GM12878 (cell line): ENCODE measurements around the gene TMEM45B. TPM values are rescaled to one million over a fixed set of nuclear protein-coding genes. Genes with fewer than 3 reads are reported as not detected.

Experiments used
- ATF7 ChIP-seq: fragments of 450-650 bp; IDR thresholded peaks from 2 replicates; pipeline ENCODE4 v1.6.1; 2016; ENCODE audit warnings: low read depth, mild to moderate bottlenecking
- CEBPZ ChIP-seq: fragments of 150-350 bp; IDR thresholded peaks from 2 replicates; pipeline ENCODE4 v1.6.1; 2016; ENCODE audit warnings: low read depth, low read length
- GABPA ChIP-seq: IDR thresholded peaks from 2 replicates; pipeline ENCODE4 v1.6.1; 2014; ENCODE audit warnings: antibody characterized with exemption, low read depth, mild to moderate bottlenecking, inconsistent platforms
- IRF5 ChIP-seq: fragments of 450-650 bp; IDR thresholded peaks from 2 replicates; pipeline ENCODE4 v1.6.1; 2017; ENCODE audit warnings: borderline replicate concordance
- KLF5 ChIP-seq: fragments of 450-650 bp; IDR thresholded peaks from 2 replicates; pipeline ENCODE4 v1.6.1; 2014; ENCODE audit warnings: mild to moderate bottlenecking; ENCODE audit not compliant: partially characterized antibody
- NRF1 ChIP-seq: conservative IDR thresholded peaks from 2 replicates; pipeline ENCODE4 v1.6.1; 2011; ENCODE audit warnings: mild to moderate bottlenecking, low read depth, low read length, improper control_type of control experiment
- RBBP5 ChIP-seq: fragments of 200-600 bp; sonication (generic); conservative IDR thresholded peaks from 2 replicates; pipeline ENCODE4 v1.6.1; 2016
- SREBF1 ChIP-seq: IDR thresholded peaks from 2 replicates; pipeline ENCODE4 v1.6.1; 2012; ENCODE audit warnings: mild to moderate bottlenecking, low read length
- TCF3 ChIP-seq: IDR thresholded peaks from 2 replicates; pipeline ENCODE4 v1.6.1; 2012; ENCODE audit warnings: low read depth, mild to moderate bottlenecking, low read length, borderline replicate concordance; ENCODE audit not compliant: insufficient read depth
- WRNIP1 ChIP-seq: IDR thresholded peaks from 2 replicates; pipeline ENCODE4 v1.6.1; 2011; ENCODE audit warnings: low read depth, low read length, improper control_type of control experiment, borderline replicate concordance
- polyA plus RNA-seq, 11 experiments: library from polyadenylated mRNA; depleted of rRNA in 4 of 11; unstranded in 6 of 11; stranded (reverse) in 5 of 11; fragments of >200 nt; fragmentation: Nextera tagmentation in 4 of 11; fragmentation: Illumina TruSeq in 1 of 11; extraction: Ambion mirVana in 4 of 11; extraction: Trizol in 1 of 11; gene quantifications; 1 replicate in 1 of 11; 2 replicates in 10 of 11; pipeline versions ENCODE4 v1.2.1 to v1.2.3, GENCODE V29; 2011 to 2016; ENCODE audit warnings: inconsistent platforms in 2 of 11, missing spikeins in 2 of 11, low read depth in 1 of 11
- total RNA-seq, 4 experiments: library from RNA; depleted of rRNA in 3 of 4; stranded (reverse); fragments of >200 nt in 3 of 4; fragmentation: Illumina TruSeq in 1 of 4; extraction: Trizol in 1 of 4; gene quantifications; 2 replicates each; pipeline versions ENCODE4 v1.2.1 to v1.2.3, GENCODE V29; 2013 to 2021

TMEM45B gene
- total and polyA plus RNA-seq, 10 of the 15 experiments (the other 5 are each of a cell fraction or from before 2014, with no cell fraction given) = 0.05 to 0.13 TPM; not detected in 8

DNA sequence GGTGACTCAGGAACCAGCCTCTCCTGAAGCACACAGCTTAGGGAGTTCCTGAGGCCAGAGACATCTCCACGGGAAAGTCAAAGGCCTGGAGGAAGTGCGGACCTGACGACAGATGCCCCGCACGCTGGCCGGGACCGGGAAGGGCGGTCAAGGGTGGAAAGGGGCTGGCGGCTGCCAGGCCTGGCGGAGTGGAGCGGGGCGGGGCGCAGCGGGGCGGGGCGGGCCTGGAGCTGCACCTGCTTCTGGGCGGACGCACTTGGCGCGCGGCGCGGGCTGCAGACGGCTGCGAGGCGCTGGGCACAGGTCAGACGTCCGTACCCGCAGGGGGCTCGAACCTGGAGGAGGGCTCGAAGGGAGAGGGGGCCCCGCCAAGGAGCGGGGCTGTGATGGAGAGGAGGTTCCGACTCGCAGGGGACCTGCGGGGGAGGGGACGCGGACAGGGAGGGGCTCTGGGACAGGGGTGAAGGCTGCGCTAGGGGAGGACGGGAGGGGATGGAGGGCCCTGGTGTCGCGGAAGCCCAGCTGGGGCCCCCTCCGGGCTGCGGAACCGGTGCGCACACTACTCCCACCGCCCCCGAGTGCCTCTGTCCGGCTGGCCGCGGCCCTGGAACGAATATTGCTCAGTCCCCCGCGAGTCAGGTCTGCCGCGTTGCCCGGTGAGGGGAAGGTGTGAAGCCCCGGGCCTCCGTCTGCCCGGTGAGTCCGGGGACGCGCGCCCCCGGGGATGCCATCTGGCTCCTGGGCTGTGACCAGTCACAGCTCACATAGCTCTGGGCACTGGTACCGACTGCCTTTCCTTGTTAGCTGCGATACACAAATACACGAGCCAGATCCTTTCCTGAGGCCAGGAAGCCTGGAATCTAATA is at the start of gene TMEM45B (continued):
- TF ChIP-seq GABPA = no peak
- no peak for TF ChIP-seq ATF7
- TF ChIP-seq NRF1 = no peak
- TF ChIP-seq SREBF1 = no peak
- no peak for TF ChIP-seq WRNIP1
- TF ChIP-seq CEBPZ = no peak
- TF ChIP-seq RBBP5 = no peak
- no peak for TF ChIP-seq TCF3
- TF ChIP-seq IRF5 = no peak
- no peak for TF ChIP-seq KLF5
